Breast epithelium (tissue), 3 donors: Measurements from ENCODE around the gene HSF4.

Source experiments
- POLR2A ChIP-seq: fragments of 450-650 bp; IDR thresholded peaks from one replicate; pipeline ENCODE4 v1.6.1; 2016; ENCODE audit warnings: antibody characterized with exemption, mild to moderate bottlenecking, moderate library complexity
- TF ChIP-seq, protein P1 (sequence below), 3 donors: fragments of 450-650 bp; IDR thresholded peaks; one replicate each; pipeline ENCODE4 v1.5.1; 2016 to 2017; ENCODE audit warnings: antibody characterized with exemption in 3 of 3, mild to moderate bottlenecking in 3 of 3, moderate library complexity in 3 of 3

GRCh38 chr16:67212766-67213165 is 48.2 kb downstream of the HSF4 start:
- no peak for TF ChIP-seq POLR2A
- TF ChIP-seq, protein P1, sequence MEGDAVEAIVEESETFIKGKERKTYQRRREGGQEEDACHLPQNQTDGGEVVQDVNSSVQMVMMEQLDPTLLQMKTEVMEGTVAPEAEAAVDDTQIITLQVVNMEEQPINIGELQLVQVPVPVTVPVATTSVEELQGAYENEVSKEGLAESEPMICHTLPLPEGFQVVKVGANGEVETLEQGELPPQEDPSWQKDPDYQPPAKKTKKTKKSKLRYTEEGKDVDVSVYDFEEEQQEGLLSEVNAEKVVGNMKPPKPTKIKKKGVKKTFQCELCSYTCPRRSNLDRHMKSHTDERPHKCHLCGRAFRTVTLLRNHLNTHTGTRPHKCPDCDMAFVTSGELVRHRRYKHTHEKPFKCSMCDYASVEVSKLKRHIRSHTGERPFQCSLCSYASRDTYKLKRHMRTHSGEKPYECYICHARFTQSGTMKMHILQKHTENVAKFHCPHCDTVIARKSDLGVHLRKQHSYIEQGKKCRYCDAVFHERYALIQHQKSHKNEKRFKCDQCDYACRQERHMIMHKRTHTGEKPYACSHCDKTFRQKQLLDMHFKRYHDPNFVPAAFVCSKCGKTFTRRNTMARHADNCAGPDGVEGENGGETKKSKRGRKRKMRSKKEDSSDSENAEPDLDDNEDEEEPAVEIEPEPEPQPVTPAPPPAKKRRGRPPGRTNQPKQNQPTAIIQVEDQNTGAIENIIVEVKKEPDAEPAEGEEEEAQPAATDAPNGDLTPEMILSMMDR (IDR thresholded peaks at IDR 0.05) = no peak
